ENCODE results near the gene ZBTB20.

- no peak for TF ChIP-seq POLR2A (IDR thresholded peaks at IDR 0.05)
- TF ChIP-seq, protein P1, sequence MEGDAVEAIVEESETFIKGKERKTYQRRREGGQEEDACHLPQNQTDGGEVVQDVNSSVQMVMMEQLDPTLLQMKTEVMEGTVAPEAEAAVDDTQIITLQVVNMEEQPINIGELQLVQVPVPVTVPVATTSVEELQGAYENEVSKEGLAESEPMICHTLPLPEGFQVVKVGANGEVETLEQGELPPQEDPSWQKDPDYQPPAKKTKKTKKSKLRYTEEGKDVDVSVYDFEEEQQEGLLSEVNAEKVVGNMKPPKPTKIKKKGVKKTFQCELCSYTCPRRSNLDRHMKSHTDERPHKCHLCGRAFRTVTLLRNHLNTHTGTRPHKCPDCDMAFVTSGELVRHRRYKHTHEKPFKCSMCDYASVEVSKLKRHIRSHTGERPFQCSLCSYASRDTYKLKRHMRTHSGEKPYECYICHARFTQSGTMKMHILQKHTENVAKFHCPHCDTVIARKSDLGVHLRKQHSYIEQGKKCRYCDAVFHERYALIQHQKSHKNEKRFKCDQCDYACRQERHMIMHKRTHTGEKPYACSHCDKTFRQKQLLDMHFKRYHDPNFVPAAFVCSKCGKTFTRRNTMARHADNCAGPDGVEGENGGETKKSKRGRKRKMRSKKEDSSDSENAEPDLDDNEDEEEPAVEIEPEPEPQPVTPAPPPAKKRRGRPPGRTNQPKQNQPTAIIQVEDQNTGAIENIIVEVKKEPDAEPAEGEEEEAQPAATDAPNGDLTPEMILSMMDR (IDR thresholded peaks at IDR 0.05): no peak
- TF ChIP-seq POLR2AphosphoS5 (IDR thresholded peaks at IDR 0.05): no peak
Measured at GRCh38 chr3:114318295-114318694, 828.8 kb downstream of the ZBTB20 start.

All from stomach (tissue), 4 donors.